ENCODE measurements around the gene FADS2.
A peak's percentile ranks its signal among the peaks of the same experiment; 100 is the strongest.

Gene FADS2

GRCh38 chr11:61869708-61870451, 41.8 kb downstream of the FADS2 start:
- TF ChIP-seq, protein P1, sequence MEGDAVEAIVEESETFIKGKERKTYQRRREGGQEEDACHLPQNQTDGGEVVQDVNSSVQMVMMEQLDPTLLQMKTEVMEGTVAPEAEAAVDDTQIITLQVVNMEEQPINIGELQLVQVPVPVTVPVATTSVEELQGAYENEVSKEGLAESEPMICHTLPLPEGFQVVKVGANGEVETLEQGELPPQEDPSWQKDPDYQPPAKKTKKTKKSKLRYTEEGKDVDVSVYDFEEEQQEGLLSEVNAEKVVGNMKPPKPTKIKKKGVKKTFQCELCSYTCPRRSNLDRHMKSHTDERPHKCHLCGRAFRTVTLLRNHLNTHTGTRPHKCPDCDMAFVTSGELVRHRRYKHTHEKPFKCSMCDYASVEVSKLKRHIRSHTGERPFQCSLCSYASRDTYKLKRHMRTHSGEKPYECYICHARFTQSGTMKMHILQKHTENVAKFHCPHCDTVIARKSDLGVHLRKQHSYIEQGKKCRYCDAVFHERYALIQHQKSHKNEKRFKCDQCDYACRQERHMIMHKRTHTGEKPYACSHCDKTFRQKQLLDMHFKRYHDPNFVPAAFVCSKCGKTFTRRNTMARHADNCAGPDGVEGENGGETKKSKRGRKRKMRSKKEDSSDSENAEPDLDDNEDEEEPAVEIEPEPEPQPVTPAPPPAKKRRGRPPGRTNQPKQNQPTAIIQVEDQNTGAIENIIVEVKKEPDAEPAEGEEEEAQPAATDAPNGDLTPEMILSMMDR (conservative IDR thresholded peaks at IDR 0.05; ENCODE audit: low read depth, low read length), result no peak
- no peak for DNase-seq (ENCODE audit: low read depth)
- H3K4me3 ChIP-seq (ENCODE audit: low read length), result no peak overlapping the region

- TF ChIP-seq, protein P1 (conservative IDR thresholded peaks at IDR 0.05; ENCODE audit: low read depth, low read length), result no peak
- no peak overlapping the region for H3K4me3 ChIP-seq (ENCODE audit: low read length)
- no peak for DNase-seq (ENCODE audit: low read depth)
These were observed 42.5 kb downstream of the FADS2 start for GRCh38 chr11:61870541-61871031.

- H3K4me3 ChIP-seq (ENCODE audit: low read length), result no peak overlapping the region
- TF ChIP-seq, protein P1 (conservative IDR thresholded peaks at IDR 0.05; ENCODE audit: low read depth, low read length), result peak; percentile 92
These were observed 43.1 kb downstream of the FADS2 start for GRCh38 chr11:61871158-61871597.

DNA sequence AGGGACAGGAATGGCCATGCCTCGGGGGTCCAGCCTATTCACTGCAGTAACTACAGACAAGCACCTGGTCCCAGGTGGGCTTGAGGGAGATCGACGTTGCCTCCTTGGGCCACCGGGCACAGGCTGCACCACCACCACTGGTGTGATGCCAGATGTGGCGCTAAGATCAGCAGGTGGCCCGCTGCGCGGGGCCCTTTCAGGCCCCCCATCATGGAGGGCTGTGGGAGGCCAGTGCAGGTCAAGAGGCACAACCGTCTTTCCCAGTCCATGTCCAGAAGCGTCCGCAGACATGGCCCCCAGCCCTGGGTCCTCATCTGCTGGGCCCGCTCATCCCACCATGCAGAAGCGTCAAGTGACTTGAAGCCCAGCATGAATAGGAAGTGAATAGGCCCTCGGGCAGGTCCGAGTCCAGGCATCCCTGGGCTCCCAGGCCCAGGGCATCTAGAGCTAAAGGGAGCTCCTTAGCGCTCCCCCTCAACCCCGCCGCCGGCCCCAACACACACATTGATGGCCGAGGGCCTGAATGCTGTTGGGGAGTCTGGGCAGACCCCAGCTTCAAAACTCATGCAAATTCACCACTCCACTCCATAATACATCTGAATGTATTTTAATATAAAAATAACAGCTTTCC, 45.0 kb downstream of the FADS2 start:
- TF ChIP-seq, protein P1 (conservative IDR thresholded peaks at IDR 0.05; ENCODE audit: low read depth, low read length), result no peak
- H3K4me3 ChIP-seq (ENCODE audit: low read length), result no peak overlapping the region
- no peak for DNase-seq (ENCODE audit: low read depth)

More at GRCh38 chr11:61871158-61871597, 43.1 kb downstream of the FADS2 start:
- peak; percentile 50 for DNase-seq (ENCODE audit: low read depth)

- DNase-seq (ENCODE audit: low read depth), result no peak
- no peak overlapping the region for H3K4me3 ChIP-seq (ENCODE audit: low read length)
- TF ChIP-seq, protein P1 (conservative IDR thresholded peaks at IDR 0.05; ENCODE audit: low read depth, low read length), result no peak
These were observed 45.7 kb downstream of the FADS2 start for GRCh38 chr11:61873588-61874376.

DNA sequence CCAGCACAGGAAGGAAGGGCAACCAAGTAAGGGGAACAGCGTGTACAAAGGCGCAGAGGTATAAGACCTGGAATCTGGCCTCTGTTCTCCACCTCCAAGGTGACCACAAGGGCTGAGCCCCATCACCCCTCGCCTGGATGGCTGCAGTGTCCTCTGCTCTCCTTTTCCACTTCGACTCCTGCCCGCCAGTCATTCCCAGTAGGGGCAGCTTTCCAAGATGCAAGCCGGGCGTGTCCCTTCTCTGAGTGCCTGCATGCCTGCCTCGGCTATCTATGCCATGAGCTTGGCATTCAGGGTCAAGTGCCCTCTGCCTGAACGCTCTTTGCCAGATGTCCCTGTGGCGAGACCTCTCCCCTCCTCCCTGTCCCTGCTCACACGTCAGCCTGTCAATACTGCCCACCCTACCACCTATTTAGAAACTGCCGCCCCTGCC, 46.3 kb downstream of the FADS2 start:
- TF ChIP-seq, protein P1 (conservative IDR thresholded peaks at IDR 0.05; ENCODE audit: low read depth, low read length), result no peak
- DNase-seq (ENCODE audit: low read depth), result no peak
- no peak overlapping the region for H3K4me3 ChIP-seq (ENCODE audit: low read length)
